Spleen (tissue), 7 donors: Measurements from ENCODE around the gene ZBTB17.

ENCODE experiments used
- CTCF ChIP-seq, 11 experiments: fragments of 200-600 bp in 7 of 11; fragments of 450-650 bp in 4 of 11; sonication (generic) in 4 of 11; IDR thresholded peaks in 8 of 11; conservative IDR thresholded peaks in 3 of 11; 1 replicate in 7 of 11; 2 replicates in 4 of 11; pipeline versions ENCODE4 v1.4.0 to v1.8.0; 2016 to 2021; ENCODE audit warnings: antibody characterized with exemption in 11 of 11, inconsistent platforms in 4 of 11, mild to moderate bottlenecking in 1 of 11
- POLR2A ChIP-seq, 3 donors: fragments of 450-650 bp; IDR thresholded peaks; one replicate each; pipeline ENCODE4 v1.5.1; 2017; ENCODE audit warnings: antibody characterized with exemption in 3 of 3, mild to moderate bottlenecking in 1 of 3
- donor health status: DM: no; HTN: no; CAD: no; lungs with moderate emphysema.
- donor health status: DM: no; HTN: no; CAD: no.
- donor health status: DM: no; HTN: no; CAD: no.

DNA sequence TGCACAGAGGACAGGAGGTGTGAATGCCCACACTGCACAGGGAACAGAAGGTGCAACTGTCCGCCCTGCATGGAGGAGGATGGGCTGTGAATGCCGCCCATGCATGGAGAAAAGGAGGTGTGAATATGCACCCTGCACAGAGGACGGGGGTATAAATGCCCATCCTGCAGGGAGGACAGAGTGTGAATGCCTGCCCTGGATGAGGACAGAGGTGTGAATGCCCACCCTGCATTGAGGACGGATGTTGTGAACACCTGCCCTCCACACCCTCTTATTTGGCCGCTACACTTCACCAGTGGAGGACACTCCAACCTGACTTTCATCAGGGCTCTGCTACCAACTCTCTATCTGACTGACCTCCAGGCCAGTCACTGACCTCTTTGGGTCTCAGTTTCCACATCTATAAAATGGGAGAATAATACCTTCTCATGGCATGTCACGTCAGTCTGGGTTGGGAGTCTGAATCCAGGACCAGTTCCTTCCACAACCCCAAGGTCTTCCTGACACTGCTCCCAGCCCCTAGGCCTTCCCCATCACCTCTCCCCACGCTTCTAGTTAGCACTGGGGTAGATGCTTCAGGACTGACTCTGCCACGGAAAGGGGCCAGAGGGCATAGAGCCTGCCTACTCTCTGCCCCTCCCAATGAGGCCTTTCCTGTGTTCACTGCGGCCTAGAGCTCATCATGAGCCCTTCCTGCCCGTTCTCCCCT lies 28.4 kb downstream of the ZBTB17 start:
- no peak for TF ChIP-seq CTCF (IDR thresholded peaks at IDR 0.05 in 8 of 11, conservative IDR thresholded peaks at IDR 0.05 in 3 of 11)
- TF ChIP-seq POLR2A (IDR thresholded peaks at IDR 0.05), result no peak
